Trophoblast cell (in vitro differentiated cells and primary cell): ENCODE measurements around the gene FGFBP2.

Experiments
- DNase-seq, 2 donors: peaks; one replicate each; pipeline ENCODE4 v3.0.0-alpha.2; 2016
- H2AFZ ChIP-seq: 2 replicates; pipeline ENCODE4 v1.6.1; 2013; ENCODE audit warnings: low read length, moderate library complexity, mild to moderate bottlenecking; ENCODE audit not compliant: insufficient read depth, poor library complexity
- H2AK5ac ChIP-seq: 2 replicates; pipeline ENCODE4 v1.6.1; 2013; ENCODE audit warnings: mild to moderate bottlenecking, low read length
- H2BK120ac ChIP-seq: 2 replicates; pipeline ENCODE4 v1.6.1; 2013; ENCODE audit warnings: low read length, mild to moderate bottlenecking, moderate library complexity; ENCODE audit not compliant: insufficient read depth, poor library complexity
- H2BK12ac ChIP-seq: 2 replicates; pipeline ENCODE4 v1.6.1; 2013; ENCODE audit warnings: mild to moderate bottlenecking, low read length, moderate library complexity
- H2BK5ac ChIP-seq: 2 replicates; pipeline ENCODE4 v1.6.1; 2013; ENCODE audit warnings: low read length, low read depth, moderate library complexity, mild to moderate bottlenecking; ENCODE audit not compliant: poor library complexity
- H3K14ac ChIP-seq: 2 replicates; pipeline ENCODE4 v1.6.1; 2013; ENCODE audit warnings: mild to moderate bottlenecking, low read length
- H3K18ac ChIP-seq: 2 replicates; pipeline ENCODE4 v1.6.1; 2013; ENCODE audit warnings: mild to moderate bottlenecking, low read length
- H3K23ac ChIP-seq: 2 replicates; pipeline ENCODE4 v1.6.1; 2013; ENCODE audit warnings: low read length
- H3K27ac ChIP-seq: 2 replicates; pipeline ENCODE4 v1.5.1; 2013; ENCODE audit warnings: low read depth, mild to moderate bottlenecking, inconsistent platforms, low read length, moderate library complexity
- H3K27me3 ChIP-seq: 2 replicates; pipeline ENCODE4 v1.6.1; 2013; ENCODE audit warnings: inconsistent platforms, mild to moderate bottlenecking, low read length, moderate library complexity; ENCODE audit not compliant: insufficient read depth
- H3K36me3 ChIP-seq, 2 experiments: 1 replicate in 1 of 2; 2 replicates in 1 of 2; pipeline ENCODE4 v1.6.1; 2013; ENCODE audit warnings: low read length in 2 of 2, mild to moderate bottlenecking in 2 of 2, moderate library complexity in 1 of 2; ENCODE audit not compliant: insufficient read depth in 2 of 2, control insufficient read depth in 1 of 2
- H3K4ac ChIP-seq: 2 replicates; pipeline ENCODE4 v1.6.1; 2013; ENCODE audit warnings: low read depth, mild to moderate bottlenecking, low read length, moderate library complexity
- H3K4me1 ChIP-seq, 2 experiments: 1 replicate in 1 of 2; 2 replicates in 1 of 2; pipeline ENCODE4 v1.6.1; 2013; ENCODE audit warnings: low read length in 2 of 2, mild to moderate bottlenecking in 2 of 2, moderate library complexity in 1 of 2; ENCODE audit not compliant: insufficient read depth in 2 of 2, control insufficient read depth in 1 of 2
- H3K4me2 ChIP-seq: 2 replicates; pipeline ENCODE4 v1.6.1; 2013; ENCODE audit warnings: inconsistent platforms, mild to moderate bottlenecking, low read length, moderate library complexity
- H3K4me3 ChIP-seq: 2 replicates; pipeline ENCODE4 v1.5.1; 2013; ENCODE audit warnings: mild to moderate bottlenecking, low read depth, low read length, inconsistent platforms
- H3K79me1 ChIP-seq: one replicate; pipeline ENCODE4 v1.6.1; 2013; ENCODE audit warnings: low read length
- H3K79me2 ChIP-seq: 2 replicates; pipeline ENCODE4 v1.6.1; 2013; ENCODE audit warnings: low read length, mild to moderate bottlenecking; ENCODE audit not compliant: control insufficient read depth, insufficient read depth, poor library complexity
- H3K9ac ChIP-seq: 2 replicates; pipeline ENCODE4 v1.6.1; 2013; ENCODE audit warnings: mild to moderate bottlenecking, low read length
- H3K9me3 ChIP-seq: 2 replicates; pipeline ENCODE4 v1.6.1; 2013; ENCODE audit warnings: low read depth, mild to moderate bottlenecking, control low read depth, inconsistent platforms, low read length; ENCODE audit not compliant: insufficient read depth
- H4K12ac ChIP-seq: 2 replicates; pipeline ENCODE4 v1.6.1; 2013; ENCODE audit warnings: low read depth, mild to moderate bottlenecking, low read length, moderate library complexity
- H4K8ac ChIP-seq: 2 replicates; pipeline ENCODE4 v1.6.1; 2013; ENCODE audit warnings: low read depth, mild to moderate bottlenecking, low read length, moderate library complexity
- H4K91ac ChIP-seq: one replicate; pipeline ENCODE4 v1.6.1; 2013; ENCODE audit warnings: low read depth, mild to moderate bottlenecking, low read length, moderate library complexity
- WGBS: extraction: QIAGEN DNeasy Blood & Tissue Kit; methylation state at CpG from one replicate; pipeline ENCODE4 v1.1.7; 2013; ENCODE audit warnings: missing lambda C conversion rate; ENCODE audit not compliant: insufficient read length, insufficient coverage; ENCODE audit errors: extremely low coverage; 5-methylcytosine and 5-hydroxymethylcytosine counted together

Gene FGFBP2

DNA sequence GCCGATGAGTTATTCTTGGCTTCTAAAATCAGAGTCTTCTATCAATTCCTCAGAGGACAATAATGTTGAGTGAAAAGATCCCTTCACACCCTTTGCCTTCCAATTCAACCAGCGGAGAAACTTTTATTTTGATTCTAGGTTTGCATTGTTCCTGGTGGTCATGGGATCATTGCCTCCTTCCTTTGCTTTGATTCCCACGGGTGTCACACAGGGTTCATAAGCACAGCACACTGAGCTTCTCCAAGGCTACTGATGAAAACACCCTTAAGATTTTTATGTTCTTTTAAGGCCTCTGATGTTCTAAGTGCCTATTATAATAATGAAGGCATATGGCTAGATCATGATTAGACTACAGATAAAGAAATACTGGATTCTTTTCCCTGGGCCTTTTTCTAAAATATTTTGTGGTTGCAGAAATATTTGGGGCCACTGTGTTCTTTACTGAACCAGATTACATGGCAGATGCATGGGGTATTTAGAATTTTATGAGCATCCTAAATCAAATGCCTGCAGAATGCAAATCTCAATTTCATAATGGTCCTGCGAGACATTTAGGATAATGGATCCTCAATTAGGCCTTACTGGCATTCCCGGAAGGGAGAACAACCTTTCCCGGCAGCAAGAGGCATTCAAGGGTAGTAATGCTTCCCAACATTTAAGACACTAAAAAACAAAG, 43.9 kb upstream of the FGFBP2 start:
- Histone ChIP-seq H3K14ac (no peak overlapping the region), H3K27ac (no peak overlapping the region), H2BK12ac (no peak overlapping the region), H3K18ac (no peak overlapping the region), H2BK120ac (no peak overlapping the region), H3K4me1 (no peaks in the 10 kb centered on the region), H3K4me3 (no peak overlapping the region), H3K9ac (no peak overlapping the region), H3K79me1 (no peaks in the 10 kb centered on the region), H2AFZ (no peak overlapping the region), H3K4ac (no peak overlapping the region), H4K12ac (no peak overlapping the region), H4K8ac (no peak overlapping the region), H2BK5ac (no peak overlapping the region), H3K79me2 (no peaks in the 10 kb centered on the region), H3K36me3 (peaks cover 3 to 9% of the 10 kb centered on the region in 2 experiments), H4K91ac (no peak overlapping the region), H2AK5ac (no peak overlapping the region), H3K9me3 (no peaks in the 10 kb centered on the region), H3K23ac (no peak overlapping the region), H3K27me3 (no peaks in the 10 kb centered on the region), H3K4me2 (no peak overlapping the region)
- no peak for DNase-seq
- no CpG with 5 or more reads among the region's 6 CpGs for WGBS

DNA sequence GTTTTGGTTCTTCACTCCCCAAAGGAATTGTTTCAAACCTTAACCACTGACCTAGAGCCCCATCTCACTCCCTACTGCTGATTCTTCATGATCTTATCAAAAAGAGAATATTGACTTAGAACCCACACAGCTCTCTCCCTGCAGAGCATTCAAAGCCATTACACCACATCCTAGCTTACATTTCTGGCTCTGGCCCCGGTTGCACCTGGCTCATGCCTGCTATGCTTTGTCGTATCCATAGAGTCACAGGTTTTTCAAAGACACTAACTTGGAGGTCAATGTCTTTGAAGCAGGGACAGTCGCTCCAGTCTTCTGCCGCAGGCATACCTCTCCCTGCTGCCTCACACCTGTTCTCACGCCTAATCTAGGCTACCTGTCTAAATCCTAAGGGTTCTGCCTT, 42.7 kb upstream of the FGFBP2 start:
- Histone ChIP-seq H2BK12ac (no peak overlapping the region), H4K12ac (no peak overlapping the region), H3K18ac (no peak overlapping the region), H3K4ac (no peak overlapping the region), H3K9ac (peak overlapping the region; percentile 1), H3K4me1 (peaks cover 0 to 2% of the 10 kb centered on the region in 2 experiments), H3K4me2 (no peak overlapping the region), H3K4me3 (no peak overlapping the region), H3K27ac (no peak overlapping the region), H2BK5ac (no peak overlapping the region), H2AK5ac (no peak overlapping the region), H2AFZ (no peak overlapping the region), H3K79me1 (no peaks in the 10 kb centered on the region), H3K36me3 (peaks cover 3 to 7% of the 10 kb centered on the region in 2 experiments), H3K27me3 (no peaks in the 10 kb centered on the region), H3K23ac (no peak overlapping the region), H3K14ac (no peak overlapping the region), H3K79me2 (no peaks in the 10 kb centered on the region), H2BK120ac (no peak overlapping the region), H3K9me3 (no peaks in the 10 kb centered on the region), H4K8ac (no peak overlapping the region), H4K91ac (no peak overlapping the region)
- no CpG with 5 or more reads among the region's 5 CpGs for WGBS
- no peak for DNase-seq

DNA sequence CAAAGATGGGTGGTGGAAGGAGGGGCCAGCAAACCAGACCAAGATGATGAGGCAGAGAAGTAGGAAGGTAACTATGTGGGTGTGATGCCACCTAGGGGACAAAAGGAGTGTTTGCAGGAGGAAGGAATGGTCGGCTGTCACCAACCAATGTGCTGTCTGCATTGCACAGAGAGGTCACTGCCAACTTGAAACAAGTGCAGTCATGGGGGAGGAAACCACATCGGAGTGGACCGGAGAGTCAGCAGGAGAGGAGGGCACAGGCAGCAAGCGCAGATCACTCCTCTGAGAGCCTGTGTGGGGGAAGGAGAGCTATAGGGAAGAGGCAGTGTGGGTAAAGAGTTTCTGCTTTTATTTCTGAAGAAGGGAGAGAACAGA, 38.5 kb upstream of the FGFBP2 start:
- Histone ChIP-seq H3K4me1 (peaks cover 0 to 2% of the 10 kb centered on the region in 2 experiments), H3K4me3 (no peak overlapping the region), H4K12ac (no peak overlapping the region), H3K27ac (no peak overlapping the region), H3K4ac (no peak overlapping the region), H3K14ac (no peak overlapping the region), H3K36me3 (peaks cover 3 to 6% of the 10 kb centered on the region in 2 experiments), H3K79me2 (no peaks in the 10 kb centered on the region), H4K8ac (no peak overlapping the region), H4K91ac (no peak overlapping the region), H2BK5ac (no peak overlapping the region), H2BK120ac (no peak overlapping the region), H3K9me3 (no peaks in the 10 kb centered on the region), H3K9ac (no peak overlapping the region), H2AK5ac (no peak overlapping the region), H3K4me2 (no peak overlapping the region), H3K79me1 (no peaks in the 10 kb centered on the region), H2BK12ac (no peak overlapping the region), H3K23ac (no peak overlapping the region), H2AFZ (no peak overlapping the region), H3K27me3 (no peaks in the 10 kb centered on the region), H3K18ac (no peak overlapping the region)
- WGBS: no CpG with 5 or more reads among the region's 4 CpGs
- peak; percentile 53 to 76 for DNase-seq

DNA sequence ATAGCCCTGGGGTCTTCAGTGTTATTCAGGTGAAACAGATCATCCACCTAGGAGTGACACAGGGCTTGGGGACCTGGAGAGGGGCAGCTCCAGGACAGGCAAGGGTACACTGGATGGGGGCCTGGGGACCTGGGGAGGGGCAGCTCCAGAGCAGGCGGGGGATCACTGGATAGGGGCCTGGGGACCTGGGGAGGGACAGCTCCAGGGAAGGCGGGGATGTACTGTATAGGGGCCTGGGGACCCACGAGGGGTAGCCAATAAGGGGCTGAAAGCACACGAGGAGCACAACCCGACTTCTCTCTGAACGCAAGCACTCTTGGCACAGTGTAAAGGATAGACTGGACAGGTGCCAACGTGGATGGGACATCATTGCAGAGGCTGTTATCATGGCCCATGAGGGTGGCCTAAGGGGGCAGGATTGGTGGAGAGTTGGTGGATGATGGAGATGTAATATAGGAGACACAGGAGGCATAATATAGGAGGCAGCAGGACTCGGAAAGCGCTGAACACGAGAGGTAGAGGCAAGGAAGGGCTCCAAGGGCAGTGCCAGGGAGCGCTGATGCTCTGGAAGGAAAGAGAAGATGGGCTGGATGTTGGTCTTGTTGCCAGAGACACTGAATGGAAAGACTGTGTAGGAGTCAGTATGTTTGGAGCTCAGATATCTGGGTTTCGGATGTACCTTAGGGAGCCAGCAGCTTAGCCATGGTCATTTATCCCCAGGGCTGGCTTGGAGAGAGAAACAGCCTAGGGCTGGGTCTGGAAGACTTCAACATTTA, 37.9 kb upstream of the FGFBP2 start:
- Histone ChIP-seq H4K12ac (no peak overlapping the region), H3K36me3 (peaks cover 0 to 3% of the 10 kb centered on the region in 2 experiments), H3K4me3 (no peak overlapping the region), H3K4me2 (no peak overlapping the region), H2BK120ac (no peak overlapping the region), H3K9me3 (no peaks in the 10 kb centered on the region), H2AK5ac (no peak overlapping the region), H2BK12ac (no peak overlapping the region), H3K27me3 (no peaks in the 10 kb centered on the region), H3K79me2 (no peaks in the 10 kb centered on the region), H3K14ac (no peak overlapping the region), H3K23ac (no peak overlapping the region), H4K91ac (no peak overlapping the region), H3K79me1 (no peaks in the 10 kb centered on the region), H3K18ac (no peak overlapping the region), H3K4ac (no peak overlapping the region), H2AFZ (no peak overlapping the region), H4K8ac (no peak overlapping the region), H3K4me1 (peaks cover 0 to 2% of the 10 kb centered on the region in 2 experiments), H3K27ac (no peak overlapping the region), H3K9ac (no peak overlapping the region), H2BK5ac (no peak overlapping the region)
- no CpG with 5 or more reads among the region's 12 CpGs for WGBS
- no peak for DNase-seq
